Keratinocyte (primary cell): ENCODE data around the gene RTL1. TPM values are rescaled to one million over a fixed set of nuclear protein-coding genes. Genes with fewer than 3 reads are reported as not detected.

Experiments used
- DNase-seq: peaks from one replicate; pipeline ENCODE4 v3.0.0-alpha.2; 2011; ENCODE audit warnings: low read depth, missing footprints, low spot score
- FAIRE-seq: peaks from 2 replicates; lab custom pipeline; 2011; peaks lifted over from hg19 to GRCh38; lab: Jason Lieb, UNC
- H2AFZ ChIP-seq: 2 replicates; pipeline ENCODE4 v1.6.0; 2012; ENCODE audit warnings: low read length, control low read depth, inconsistent platforms; ENCODE audit not compliant: control insufficient read depth
- H3K27ac ChIP-seq: 2 replicates; pipeline ENCODE4 v1.5.1; 2011; ENCODE audit warnings: low read length; ENCODE audit not compliant: control insufficient read depth, insufficient read depth
- H3K27me3 ChIP-seq: 3 replicates; pipeline ENCODE4 v1.6.0; 2011; ENCODE audit warnings: low read length; ENCODE audit not compliant: control insufficient read depth, insufficient read depth; ENCODE audit errors: extremely low read depth
- H3K36me3 ChIP-seq, 2 experiments: 2 replicates in 1 of 2; 3 replicates in 1 of 2; pipeline ENCODE4 v1.5.1; 2011; ENCODE audit warnings: low read length in 2 of 2, mild to moderate bottlenecking in 1 of 2; ENCODE audit not compliant: control insufficient read depth in 2 of 2, insufficient read depth in 2 of 2; ENCODE audit errors: extremely low read depth in 1 of 2
- H3K4me1 ChIP-seq: 3 replicates; pipeline ENCODE4 v1.5.1; 2011; ENCODE audit warnings: low read length; ENCODE audit not compliant: control insufficient read depth, insufficient read depth; ENCODE audit errors: extremely low read depth
- H3K4me2 ChIP-seq: 3 replicates; pipeline ENCODE4 v1.6.0; 2011; ENCODE audit warnings: low read depth, low read length; ENCODE audit not compliant: control insufficient read depth, insufficient read depth; ENCODE audit errors: extremely low read depth
- H3K4me3 ChIP-seq, 3 experiments: fragments of 200-600 bp in 1 of 3; sonication (generic) in 1 of 3; 2 replicates in 2 of 3; 3 replicates in 1 of 3; pipeline ENCODE4 v1.5.1; 2011 to 2016; ENCODE audit warnings: low read length in 3 of 3, mild to moderate bottlenecking in 3 of 3, control low read depth in 2 of 3, inconsistent platforms in 1 of 3, low read depth in 1 of 3, mixed read lengths in 1 of 3, mixed run types in 1 of 3, moderate library complexity in 1 of 3; ENCODE audit not compliant: control insufficient read depth in 2 of 3, insufficient read depth in 2 of 3; ENCODE audit errors: extremely low read depth in 1 of 3
- H3K79me2 ChIP-seq: 2 replicates; pipeline ENCODE4 v1.6.0; 2012; ENCODE audit warnings: low read length; ENCODE audit not compliant: control insufficient read depth, insufficient read depth
- H3K9ac ChIP-seq: 3 replicates; pipeline ENCODE4 v1.6.0; 2011; ENCODE audit warnings: low read length; ENCODE audit not compliant: control insufficient read depth, insufficient read depth; ENCODE audit errors: extremely low read depth
- H3K9me1 ChIP-seq: 3 replicates; pipeline ENCODE4 v1.6.0; 2011; ENCODE audit warnings: low read length; ENCODE audit not compliant: control insufficient read depth, insufficient read depth; ENCODE audit errors: extremely low read depth
- H3K9me3 ChIP-seq: 2 replicates; pipeline ENCODE4 v1.5.1; 2012; ENCODE audit warnings: low read depth, low read length; ENCODE audit not compliant: control insufficient read depth
- H4K20me1 ChIP-seq: 3 replicates; pipeline ENCODE4 v1.6.0; 2011; ENCODE audit warnings: low read length; ENCODE audit not compliant: control insufficient read depth, insufficient read depth; ENCODE audit errors: extremely low read depth
- CTCF ChIP-seq, 3 experiments: IDR thresholded peaks in 1 of 3; conservative IDR thresholded peaks in 1 of 3; optimal IDR thresholded peaks in 1 of 3; 2 replicates in 2 of 3; 3 replicates in 1 of 3; pipeline versions ENCODE3 to v1.5.1; 2011; ENCODE audit warnings: low read length in 3 of 3, mild to moderate bottlenecking in 3 of 3, moderate library complexity in 2 of 3, control low read depth in 1 of 3, inconsistent platforms in 1 of 3; ENCODE audit not compliant: insufficient read depth in 2 of 3; ENCODE audit errors: extremely low read depth in 1 of 3
- EZH2 ChIP-seq: IDR thresholded peaks from one replicate; pipeline ENCODE4 v1.6.1; 2012; ENCODE audit warnings: inconsistent platforms, mild to moderate bottlenecking, low read length, moderate library complexity
- dilution Hi-C: fragments of 300-500 bp; cut with MboI; formaldehyde crosslinking; loops from one replicate; pipeline ENCODE4 v1.7.0; 2020; ENCODE audit warnings: low sequenced_read_pairs; ENCODE audit not compliant: extremely low pct_ligation_motif_present
- polyA plus RNA-seq, 5 experiments: library from polyadenylated mRNA; depleted of rRNA in 3 of 5; stranded (reverse) in 3 of 5; stranded (forward) in 1 of 5; unstranded in 1 of 5; fragments of >200 nt; gene quantifications; 1 replicate in 1 of 5; 2 replicates in 3 of 5; 3 replicates in 1 of 5; pipeline versions ENCODE4 v1.2.1 to v1.2.3, GENCODE V29; 2011 to 2012; ENCODE audit warnings: missing spikeins in 2 of 5, low read depth in 1 of 5, low replicate concordance in 1 of 5

The RTL1 gene
- polyA plus RNA-seq, 1 donor (not counting 4 experiments of a cell fraction or from before 2014, with no cell fraction given): not detected

GRCh38 chr14:100878271-100879146 lies 25.0 kb downstream of the RTL1 start:
- H3K4me1 ChIP-seq: no peaks in the 10 kb centered on the region
- dilution Hi-C loops: no loop called here
- no peak overlapping the region for H3K27ac ChIP-seq
- no peak overlapping the region for H3K4me3 ChIP-seq
- no peaks in the 10 kb centered on the region for H3K27me3 ChIP-seq
- H3K4me2 ChIP-seq: no peak overlapping the region
- no peaks in the 10 kb centered on the region for H3K9me1 ChIP-seq
- no peak for DNase-seq
- no peaks in the 10 kb centered on the region for H3K79me2 ChIP-seq
- H4K20me1 ChIP-seq: no peaks in the 10 kb centered on the region
- no peak overlapping the region for H3K9ac ChIP-seq
- no peaks in the 10 kb centered on the region for H3K36me3 ChIP-seq
- no peak overlapping the region for H2AFZ ChIP-seq
- no peak for FAIRE-seq
- no peak for TF ChIP-seq CTCF (optimal IDR thresholded peaks at IDR 0.05 in 1 of 3, IDR thresholded peaks at IDR 0.05 in 1 of 3, conservative IDR thresholded peaks at IDR 0.05 in 1 of 3; ENCODE audit: extremely low read depth in 1 of 3, insufficient read depth in 2 of 3, low read length in 3 of 3)
- no peak for TF ChIP-seq EZH2
- H3K9me3 ChIP-seq: peaks cover 15% of the 10 kb centered on the region

GRCh38 chr14:100875861-100876590 lies 27.5 kb downstream of the RTL1 start:
- Histone ChIP-seq H3K9ac (no peak overlapping the region), H3K4me1 (no peaks in the 10 kb centered on the region), H3K4me3 (no peak overlapping the region), H3K27ac (no peak overlapping the region), H3K9me3 (peaks cover 10% of the 10 kb centered on the region), H3K79me2 (no peaks in the 10 kb centered on the region), H3K36me3 (no peaks in the 10 kb centered on the region), H2AFZ (no peak overlapping the region), H4K20me1 (no peaks in the 10 kb centered on the region), H3K9me1 (no peaks in the 10 kb centered on the region), H3K27me3 (no peaks in the 10 kb centered on the region), H3K4me2 (no peak overlapping the region)
- dilution Hi-C loops: no loop called here
- TF ChIP-seq EZH2 (no peak), CTCF (optimal IDR thresholded peaks at IDR 0.05 in 1 of 3, IDR thresholded peaks at IDR 0.05 in 1 of 3, conservative IDR thresholded peaks at IDR 0.05 in 1 of 3; ENCODE audit: extremely low read depth in 1 of 3, insufficient read depth in 2 of 3, low read length in 3 of 3) (no peak)
- FAIRE-seq: no peak
- no peak for DNase-seq
